Lower leg skin (tissue), 3 donors: ENCODE results near the gene KCNK3.

Experiments used
- POLR2A ChIP-seq, 2 donors: fragments of 450-650 bp; IDR thresholded peaks; one replicate each; pipeline ENCODE4 v1.6.1; 2016 to 2017; ENCODE audit warnings: antibody characterized with exemption in 2 of 2, mild to moderate bottlenecking in 1 of 2, moderate library complexity in 1 of 2
- TF ChIP-seq, protein P1 (sequence below), 3 donors: fragments of 450-650 bp; IDR thresholded peaks; one replicate each; pipeline ENCODE4 v1.5.1; 2016; ENCODE audit warnings: antibody characterized with exemption in 3 of 3, mild to moderate bottlenecking in 3 of 3, moderate library complexity in 2 of 3

DNA sequence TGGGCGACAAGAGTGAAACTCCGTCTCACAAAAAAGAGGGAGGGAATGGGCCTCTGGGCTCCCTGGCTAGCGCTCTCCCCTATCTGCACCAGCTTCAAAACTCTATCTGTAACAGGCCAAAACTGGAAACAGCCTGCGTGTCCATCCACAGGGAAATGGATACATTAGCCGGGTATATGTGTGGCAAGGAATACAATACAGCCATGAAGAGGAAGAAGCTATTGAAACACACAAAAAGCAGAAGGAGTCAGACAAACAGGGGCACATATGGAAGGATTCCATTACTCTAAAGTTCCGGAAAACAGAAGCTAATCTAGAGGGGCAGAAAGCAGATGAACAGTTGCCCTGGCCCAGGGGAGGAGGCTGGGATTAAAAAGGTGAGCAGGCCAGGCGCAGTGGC is 47.0 kb downstream of the KCNK3 start:
- TF ChIP-seq, protein P1, sequence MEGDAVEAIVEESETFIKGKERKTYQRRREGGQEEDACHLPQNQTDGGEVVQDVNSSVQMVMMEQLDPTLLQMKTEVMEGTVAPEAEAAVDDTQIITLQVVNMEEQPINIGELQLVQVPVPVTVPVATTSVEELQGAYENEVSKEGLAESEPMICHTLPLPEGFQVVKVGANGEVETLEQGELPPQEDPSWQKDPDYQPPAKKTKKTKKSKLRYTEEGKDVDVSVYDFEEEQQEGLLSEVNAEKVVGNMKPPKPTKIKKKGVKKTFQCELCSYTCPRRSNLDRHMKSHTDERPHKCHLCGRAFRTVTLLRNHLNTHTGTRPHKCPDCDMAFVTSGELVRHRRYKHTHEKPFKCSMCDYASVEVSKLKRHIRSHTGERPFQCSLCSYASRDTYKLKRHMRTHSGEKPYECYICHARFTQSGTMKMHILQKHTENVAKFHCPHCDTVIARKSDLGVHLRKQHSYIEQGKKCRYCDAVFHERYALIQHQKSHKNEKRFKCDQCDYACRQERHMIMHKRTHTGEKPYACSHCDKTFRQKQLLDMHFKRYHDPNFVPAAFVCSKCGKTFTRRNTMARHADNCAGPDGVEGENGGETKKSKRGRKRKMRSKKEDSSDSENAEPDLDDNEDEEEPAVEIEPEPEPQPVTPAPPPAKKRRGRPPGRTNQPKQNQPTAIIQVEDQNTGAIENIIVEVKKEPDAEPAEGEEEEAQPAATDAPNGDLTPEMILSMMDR (IDR thresholded peaks at IDR 0.05) = no peak
- TF ChIP-seq POLR2A (IDR thresholded peaks at IDR 0.05) = no peak
